HG02642 (cell line): ENCODE results near the gene SCGB1D4.

Source experiments
- ATAC-seq: cut with Tn5 transposase; IDR thresholded peaks from one replicate; pipeline ENCODE4 v1.9.1; 2021; ENCODE audit warnings: mild to moderate bottlenecking; ENCODE audit not compliant: unreplicated experiment, poor library complexity

SCGB1D4 gene

GRCh38 chr11:62295504-62295903, 3.4 kb downstream of the SCGB1D4 start:
- no peak for ATAC-seq

- ATAC-seq: no peak
These were observed 18.4 kb downstream of the SCGB1D4 start for GRCh38 chr11:62280452-62280851.

GRCh38 chr11:62273789-62274275, 25.0 kb downstream of the SCGB1D4 start:
- no peak for ATAC-seq

GRCh38 chr11:62273284-62273683, 25.6 kb downstream of the SCGB1D4 start:
- ATAC-seq: no peak

- no peak for ATAC-seq
These were observed 29.1 kb downstream of the SCGB1D4 start, which contains the start of gene SCGB2A2 for GRCh38 chr11:62269654-62270278. Gene SCGB2A2 (plus strand): TSS chr11:62270158. CDS start chr11:62270217, 59 bp downstream.

- ATAC-seq: no peak
These were observed 31.3 kb downstream of the SCGB1D4 start for GRCh38 chr11:62267576-62267975.

GRCh38 chr11:62267050-62267449, 31.8 kb downstream of the SCGB1D4 start:
- ATAC-seq: no peak

- ATAC-seq: no peak
These were observed 32.3 kb downstream of the SCGB1D4 start for GRCh38 chr11:62266558-62266957.

GRCh38 chr11:62264004-62264403, 34.9 kb downstream of the SCGB1D4 start:
- ATAC-seq: no peak

GRCh38 chr11:62260261-62260953, 38.5 kb downstream of the SCGB1D4 start:
- ATAC-seq: no peak

GRCh38 chr11:62256281-62256680, 42.6 kb downstream of the SCGB1D4 start:
- ATAC-seq: no peak

GRCh38 chr11:62253999-62254542, 44.8 kb downstream of the SCGB1D4 start:
- ATAC-seq: no peak

GRCh38 chr11:62251698-62252097, 47.2 kb downstream of the SCGB1D4 start:
- ATAC-seq: no peak
